Mucosa of rectum (tissue), 2 donors: ENCODE measurements around the gene CRYBG1.

Experiments
- H3K27ac ChIP-seq, 2 donors: one replicate each; pipeline ENCODE4 v1.7.0; 2013; ENCODE audit warnings: inconsistent platforms in 2 of 2, low read depth in 2 of 2, low read length in 2 of 2
- H3K27me3 ChIP-seq, 2 donors: one replicate each; pipeline ENCODE4 v1.7.0; 2013; ENCODE audit warnings: low read length in 2 of 2; ENCODE audit not compliant: control insufficient read depth in 2 of 2, insufficient read depth in 2 of 2
- H3K36me3 ChIP-seq, 2 donors: one replicate each; pipeline ENCODE4 v1.7.0; 2013; ENCODE audit warnings: low read length in 2 of 2; ENCODE audit not compliant: control insufficient read depth in 2 of 2, insufficient read depth in 2 of 2
- H3K4me1 ChIP-seq, 2 donors: one replicate each; pipeline ENCODE4 v1.7.0; 2013; ENCODE audit warnings: low read length in 2 of 2, mild to moderate bottlenecking in 1 of 2; ENCODE audit not compliant: control insufficient read depth in 2 of 2, insufficient read depth in 2 of 2
- H3K4me3 ChIP-seq, 2 donors: one replicate each; pipeline ENCODE4 v1.7.0; 2013; ENCODE audit warnings: low read length in 2 of 2
- H3K9ac ChIP-seq, 2 donors: one replicate each; pipeline ENCODE4 v1.7.0; 2013; ENCODE audit warnings: low read length in 2 of 2, low read depth in 1 of 2, mild to moderate bottlenecking in 1 of 2
- H3K9me3 ChIP-seq, 2 donors: one replicate each; pipeline ENCODE4 v1.7.0; 2013; ENCODE audit warnings: low read length in 2 of 2; ENCODE audit not compliant: control insufficient read depth in 2 of 2
- donor health status: healthy.
- donor health status: Normal muscosa, but diverticular disease.

The CRYBG1 gene

GRCh38 chr6:106619223-106619622 lies 258.7 kb downstream of the CRYBG1 start:
- peaks cover 4 to 5% of the 10 kb centered on the region in 2 donors for H3K36me3 ChIP-seq

DNA sequence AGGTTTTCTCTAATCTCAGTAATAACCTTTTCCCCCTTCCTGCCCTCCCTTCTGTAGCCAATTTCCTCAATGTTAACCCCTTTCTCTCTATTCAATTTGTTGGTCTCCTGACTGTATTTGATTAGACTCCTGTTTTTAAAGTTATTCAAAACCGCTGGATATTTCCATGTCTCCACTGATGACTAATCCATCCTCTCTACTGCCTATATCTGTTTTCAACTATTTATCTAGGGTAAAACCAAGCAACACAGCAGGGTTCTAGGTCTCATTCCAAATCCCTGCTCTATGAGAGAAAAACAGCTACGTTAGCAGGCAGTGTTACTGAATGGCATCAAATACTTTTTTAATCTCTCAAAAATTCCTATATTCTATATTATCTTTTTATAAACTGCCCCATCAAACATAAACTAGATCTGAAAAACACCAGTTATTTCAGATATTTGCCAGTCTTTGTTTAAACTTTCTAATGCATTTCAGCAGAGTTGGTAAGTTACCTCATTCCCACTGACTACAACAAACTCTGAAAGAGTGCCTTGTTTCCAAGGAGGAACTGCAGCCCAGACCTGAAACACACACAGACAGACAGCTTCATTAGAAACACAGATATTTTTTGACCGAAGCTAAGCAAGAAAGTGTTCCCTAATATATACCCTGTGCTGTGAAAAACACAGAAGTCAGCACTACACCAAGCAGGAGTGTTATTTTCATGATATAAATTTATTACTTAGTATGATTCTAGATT lies 260.6 kb downstream of the CRYBG1 start:
- no peaks in the 10 kb centered on the region for H3K27me3 ChIP-seq
- H3K36me3 ChIP-seq, result peaks cover 4 to 5% of the 10 kb centered on the region in 2 donors
- no peaks in the 10 kb centered on the region for H3K9me3 ChIP-seq
- no peaks in the 10 kb centered on the region for H3K4me1 ChIP-seq
- H3K9ac ChIP-seq, result no peak overlapping the region
- no peak overlapping the region for H3K4me3 ChIP-seq
- H3K27ac ChIP-seq, result no peak overlapping the region

More at GRCh38 chr6:106619223-106619622, 258.7 kb downstream of the CRYBG1 start:
- no peak overlapping the region for H3K9ac ChIP-seq
- no peak overlapping the region for H3K4me3 ChIP-seq
- no peaks in the 10 kb centered on the region for H3K9me3 ChIP-seq
- no peaks in the 10 kb centered on the region for H3K27me3 ChIP-seq
- no peaks in the 10 kb centered on the region for H3K4me1 ChIP-seq
- no peak overlapping the region for H3K27ac ChIP-seq
